ENCODE results near the gene THAP4. TPM values are rescaled to one million over a fixed set of nuclear protein-coding genes. Genes with fewer than 3 reads are reported as not detected.

The THAP4 gene
- polyA plus RNA-seq, 1 donor (not counting 4 experiments of a cell fraction or from before 2014, with no cell fraction given): 30.3 TPM

DNA sequence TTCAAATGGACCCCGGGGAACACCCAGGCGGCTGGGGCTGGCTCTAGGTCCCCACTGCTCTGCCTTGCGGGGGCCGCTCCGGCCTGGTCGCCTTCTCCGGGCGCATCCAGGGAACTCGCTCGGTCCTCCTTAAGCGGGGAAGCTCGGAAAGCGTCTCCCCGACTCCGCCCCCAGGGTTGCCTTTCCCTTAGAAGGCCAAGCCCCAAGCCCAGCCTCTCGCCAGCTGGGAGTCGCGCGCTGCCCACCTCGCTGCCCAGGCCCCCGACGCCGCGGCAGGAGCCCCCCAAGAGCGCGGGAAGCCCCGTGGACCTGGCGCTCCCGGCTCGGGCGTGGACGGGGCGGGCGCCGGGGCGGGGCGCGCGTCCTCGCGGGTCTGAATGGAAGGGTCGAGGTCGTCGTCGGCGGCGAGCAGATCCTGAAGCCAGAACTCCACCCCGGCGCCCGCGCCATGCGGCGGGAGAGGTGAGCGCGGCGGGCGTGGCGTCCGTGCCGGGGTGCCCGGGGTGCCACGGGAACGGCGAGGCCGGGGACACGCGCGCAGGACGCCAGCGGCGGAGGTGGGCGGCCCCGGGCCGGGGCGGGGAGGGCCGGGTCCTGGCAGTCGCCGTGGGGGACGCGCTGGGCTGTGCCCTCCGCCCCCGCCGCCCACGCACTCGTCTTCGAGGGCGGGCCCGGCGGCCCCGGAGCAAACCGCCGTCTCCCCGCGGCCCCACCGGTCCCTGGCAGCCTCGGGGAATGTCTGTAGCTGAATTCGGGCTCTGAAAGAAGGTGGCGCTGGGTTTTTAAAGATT lies 78.2 kb downstream of the THAP4 start, which contains the start of gene BOK:
Gene BOK (plus strand): TSS at position 214 of the 791 bp plus-strand sequence. CDS start 739 bp downstream, outside the sequence.
- FAIRE-seq: no peak

GRCh38 chr2:241556746-241557145 lies 80.2 kb downstream of the THAP4 start:
- Histone ChIP-seq H3K36me3 (ENCODE audit: control insufficient read depth in 2 of 2, extremely low read depth in 1 of 2, insufficient read depth in 2 of 2, low read length in 2 of 2) (no peaks in the 10 kb centered on the region), H3K9ac (ENCODE audit: control insufficient read depth, extremely low read depth, insufficient read depth, low read length) (no peak overlapping the region), H3K4me3 (ENCODE audit: control insufficient read depth in 2 of 3, extremely low read depth in 1 of 3, insufficient read depth in 2 of 3, low read depth in 1 of 3, low read length in 3 of 3) (no peak overlapping the region), H4K20me1 (ENCODE audit: control insufficient read depth, extremely low read depth, insufficient read depth, low read length) (peaks cover 1% of the 10 kb centered on the region), H3K27me3 (ENCODE audit: control insufficient read depth, extremely low read depth, insufficient read depth, low read length) (no peaks in the 10 kb centered on the region), H3K4me2 (ENCODE audit: control insufficient read depth, extremely low read depth, insufficient read depth, low read depth, low read length) (no peak overlapping the region), H3K9me3 (ENCODE audit: control insufficient read depth, low read depth, low read length) (no peaks in the 10 kb centered on the region), H3K9me1 (ENCODE audit: control insufficient read depth, extremely low read depth, insufficient read depth, low read length) (no peaks in the 10 kb centered on the region), H3K27ac (ENCODE audit: control insufficient read depth, insufficient read depth, low read length) (no peak overlapping the region), H3K4me1 (ENCODE audit: control insufficient read depth, extremely low read depth, insufficient read depth, low read length) (peaks cover 38% of the 10 kb centered on the region), H2AFZ (ENCODE audit: control insufficient read depth, low read length) (no peak overlapping the region), H3K79me2 (ENCODE audit: control insufficient read depth, insufficient read depth, low read length) (peaks cover 21% of the 10 kb centered on the region)
- no peak for FAIRE-seq
- dilution Hi-C loops (cut with MboI; ENCODE audit: extremely low pct_ligation_motif_present, low sequenced_read_pairs): no loop called here
- no peak for DNase-seq (ENCODE audit: low read depth, low spot score)
- TF ChIP-seq, protein P1, sequence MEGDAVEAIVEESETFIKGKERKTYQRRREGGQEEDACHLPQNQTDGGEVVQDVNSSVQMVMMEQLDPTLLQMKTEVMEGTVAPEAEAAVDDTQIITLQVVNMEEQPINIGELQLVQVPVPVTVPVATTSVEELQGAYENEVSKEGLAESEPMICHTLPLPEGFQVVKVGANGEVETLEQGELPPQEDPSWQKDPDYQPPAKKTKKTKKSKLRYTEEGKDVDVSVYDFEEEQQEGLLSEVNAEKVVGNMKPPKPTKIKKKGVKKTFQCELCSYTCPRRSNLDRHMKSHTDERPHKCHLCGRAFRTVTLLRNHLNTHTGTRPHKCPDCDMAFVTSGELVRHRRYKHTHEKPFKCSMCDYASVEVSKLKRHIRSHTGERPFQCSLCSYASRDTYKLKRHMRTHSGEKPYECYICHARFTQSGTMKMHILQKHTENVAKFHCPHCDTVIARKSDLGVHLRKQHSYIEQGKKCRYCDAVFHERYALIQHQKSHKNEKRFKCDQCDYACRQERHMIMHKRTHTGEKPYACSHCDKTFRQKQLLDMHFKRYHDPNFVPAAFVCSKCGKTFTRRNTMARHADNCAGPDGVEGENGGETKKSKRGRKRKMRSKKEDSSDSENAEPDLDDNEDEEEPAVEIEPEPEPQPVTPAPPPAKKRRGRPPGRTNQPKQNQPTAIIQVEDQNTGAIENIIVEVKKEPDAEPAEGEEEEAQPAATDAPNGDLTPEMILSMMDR (optimal IDR thresholded peaks at IDR 0.05 in 1 of 3, IDR thresholded peaks at IDR 0.05 in 1 of 3, conservative IDR thresholded peaks at IDR 0.05 in 1 of 3; ENCODE audit: extremely low read depth in 1 of 3, insufficient read depth in 2 of 3, low read length in 3 of 3): no peak
- no peak for TF ChIP-seq EZH2 (IDR thresholded peaks at IDR 0.05; ENCODE audit: low read length)

More for the DNA sequence above, 78.2 kb downstream of the THAP4 start, which contains the start of gene BOK:
- H3K79me2 ChIP-seq (ENCODE audit: control insufficient read depth, insufficient read depth, low read length): peaks cover 41% of the 10 kb centered on the region
- H3K9me3 ChIP-seq (ENCODE audit: control insufficient read depth, low read depth, low read length): no peaks in the 10 kb centered on the region
- no peak for TF ChIP-seq EZH2 (IDR thresholded peaks at IDR 0.05; ENCODE audit: low read length)
- TF ChIP-seq, protein P1 (optimal IDR thresholded peaks at IDR 0.05 in 1 of 3, IDR thresholded peaks at IDR 0.05 in 1 of 3, conservative IDR thresholded peaks at IDR 0.05 in 1 of 3; ENCODE audit: extremely low read depth in 1 of 3, insufficient read depth in 2 of 3, low read length in 3 of 3): no peak
- H3K9me1 ChIP-seq (ENCODE audit: control insufficient read depth, extremely low read depth, insufficient read depth, low read length): no peaks in the 10 kb centered on the region
- H2AFZ ChIP-seq (ENCODE audit: control insufficient read depth, low read length): peak within 1 kb of the TSS; percentile 62
- H3K4me1 ChIP-seq (ENCODE audit: control insufficient read depth, extremely low read depth, insufficient read depth, low read length): peaks cover 36% of the 10 kb centered on the region
- dilution Hi-C loops (cut with MboI; ENCODE audit: extremely low pct_ligation_motif_present, low sequenced_read_pairs): no loop called here
- H4K20me1 ChIP-seq (ENCODE audit: control insufficient read depth, extremely low read depth, insufficient read depth, low read length): peaks cover 10% of the 10 kb centered on the region
- peak within 1 kb of the TSS; percentile 72 for H3K4me2 ChIP-seq (ENCODE audit: control insufficient read depth, extremely low read depth, insufficient read depth, low read depth, low read length)
- peak within 1 kb of the TSS; percentile 77 for H3K9ac ChIP-seq (ENCODE audit: control insufficient read depth, extremely low read depth, insufficient read depth, low read length)
- H3K27me3 ChIP-seq (ENCODE audit: control insufficient read depth, extremely low read depth, insufficient read depth, low read length): no peaks in the 10 kb centered on the region
- peak within 1 kb of the TSS; percentile 55 to 79 (median 78) for H3K4me3 ChIP-seq (ENCODE audit: control insufficient read depth in 2 of 3, extremely low read depth in 1 of 3, insufficient read depth in 2 of 3, low read depth in 1 of 3, low read length in 3 of 3)
- peaks cover 4 to 10% of the 10 kb centered on the region in 2 experiments for H3K36me3 ChIP-seq (ENCODE audit: control insufficient read depth in 2 of 2, extremely low read depth in 1 of 2, insufficient read depth in 2 of 2, low read length in 2 of 2)
- H3K27ac ChIP-seq (ENCODE audit: control insufficient read depth, insufficient read depth, low read length): peak within 1 kb of the TSS; percentile 36
- no peak for DNase-seq (ENCODE audit: low read depth, low spot score)

Measured in keratinocyte (primary cell).